HG03565 (cell line): Measurements from ENCODE around the gene GREB1L.

Source experiments
- ATAC-seq: cut with Tn5 transposase; IDR thresholded peaks from one replicate; pipeline ENCODE4 v1.9.1; 2021; ENCODE audit warnings: mild to moderate bottlenecking, moderate library complexity; ENCODE audit not compliant: unreplicated experiment

The GREB1L gene

GRCh38 chr18:21444465-21445212 lies 202.6 kb downstream of the GREB1L start:
- no peak for ATAC-seq

GRCh38 chr18:21448299-21448698 lies 206.3 kb downstream of the GREB1L start:
- no peak for ATAC-seq

GRCh38 chr18:21449367-21450290 lies 207.6 kb downstream of the GREB1L start:
- ATAC-seq = no peak

GRCh38 chr18:21450503-21450902 lies 208.5 kb downstream of the GREB1L start:
- no peak for ATAC-seq

- ATAC-seq = no peak
Observed at GRCh38 chr18:21450913-21451312, 208.9 kb downstream of the GREB1L start.

GRCh38 chr18:21451851-21452250 lies 209.8 kb downstream of the GREB1L start:
- no peak for ATAC-seq

- no peak for ATAC-seq
Observed at GRCh38 chr18:21452276-21452780, 210.3 kb downstream of the GREB1L start.

- no peak for ATAC-seq
Observed at GRCh38 chr18:21452796-21453510, 210.9 kb downstream of the GREB1L start.

GRCh38 chr18:21453511-21453901 lies 211.5 kb downstream of the GREB1L start:
- ATAC-seq = no peak

GRCh38 chr18:21454725-21455124 lies 212.7 kb downstream of the GREB1L start:
- ATAC-seq = no peak

GRCh38 chr18:21456428-21457178 lies 214.6 kb downstream of the GREB1L start:
- no peak for ATAC-seq

GRCh38 chr18:21457179-21457535 lies 215.1 kb downstream of the GREB1L start:
- no peak for ATAC-seq

- no peak for ATAC-seq
Observed at GRCh38 chr18:21458310-21458709, 216.3 kb downstream of the GREB1L start.

GRCh38 chr18:21458788-21459187 lies 216.8 kb downstream of the GREB1L start:
- no peak for ATAC-seq

- no peak for ATAC-seq
Observed at GRCh38 chr18:21459706-21460286, 217.8 kb downstream of the GREB1L start.

- ATAC-seq = no peak
Observed at GRCh38 chr18:21461460-21461859, 219.4 kb downstream of the GREB1L start.

GRCh38 chr18:21463718-21464117 lies 221.7 kb downstream of the GREB1L start:
- no peak for ATAC-seq

- no peak for ATAC-seq
Observed at GRCh38 chr18:21468514-21469164, 226.6 kb downstream of the GREB1L start.

- no peak for ATAC-seq
Observed at GRCh38 chr18:21472741-21473140, 230.7 kb downstream of the GREB1L start.

GRCh38 chr18:21474621-21475020 lies 232.6 kb downstream of the GREB1L start:
- no peak for ATAC-seq
